Islet precursor cell (in vitro differentiated cells): ENCODE measurements around the gene MAP3K12.
"Not testable (repeated sequence)": the region's sequence is repeated elsewhere in the genome, so short reads cannot be mapped to it uniquely, and the experiment has no call there.

ENCODE experiments used
- DNase-seq: peaks from one replicate; pipeline ENCODE4 v3.0.0-alpha.2; 2018

Gene MAP3K12

GRCh38 chr12:53435326-53435725 lies 63.9 kb downstream of the MAP3K12 start:
- DNase-seq: not testable (repeated sequence)

GRCh38 chr12:53431187-53431586 lies 68.1 kb downstream of the MAP3K12 start:
- DNase-seq: no peak

GRCh38 chr12:53430116-53430515 lies 69.1 kb downstream of the MAP3K12 start:
- no peak for DNase-seq
